ENCODE results near the gene SIK3. TPM values are rescaled to one million over a fixed set of nuclear protein-coding genes. Genes with fewer than 3 reads are reported as not detected.

Gene SIK3
- total RNA-seq, 1 experiment from 2014 or later, result 4.1 TPM

- DNase-seq, result no peak
- no peaks in the 10 kb centered on the region for H3K9me3 ChIP-seq (ENCODE audit: low read length)
- H3K9ac ChIP-seq (ENCODE audit: low read length), result no peak overlapping the region
- no peak overlapping the region for H3K27ac ChIP-seq (ENCODE audit: low read length)
- H3K4me3 ChIP-seq (ENCODE audit: low read length), result no peak overlapping the region
- H3K4me2 ChIP-seq (ENCODE audit: low read depth, low read length, poor library complexity, severe bottlenecking), result no peak overlapping the region
- H4K20me1 ChIP-seq (ENCODE audit: insufficient read depth, low read depth, low read length), result no peaks in the 10 kb centered on the region
- H3K79me2 ChIP-seq (ENCODE audit: low read length), result no peaks in the 10 kb centered on the region
- no peaks in the 10 kb centered on the region for H3K4me1 ChIP-seq (ENCODE audit: low read length)
- H3K36me3 ChIP-seq (ENCODE audit: insufficient read depth, low read length), result no peaks in the 10 kb centered on the region
- H3K27me3 ChIP-seq (ENCODE audit: low read length), result no peaks in the 10 kb centered on the region
- no peak overlapping the region for H2AFZ ChIP-seq (ENCODE audit: low read length)
- H3K9me2 ChIP-seq (replicated peaks; ENCODE audit: insufficient read depth, low read length), result no peaks in the 10 kb centered on the region
These were observed 164.3 kb downstream of the SIK3 start for GRCh38 chr11:116933961-116934360.

- H3K4me1 ChIP-seq (ENCODE audit: low read length), result peaks cover 10% of the 10 kb centered on the region
- no peaks in the 10 kb centered on the region for H4K20me1 ChIP-seq (ENCODE audit: insufficient read depth, low read depth, low read length)
- no peaks in the 10 kb centered on the region for H3K79me2 ChIP-seq (ENCODE audit: low read length)
- H3K9me2 ChIP-seq (replicated peaks; ENCODE audit: insufficient read depth, low read length), result no peaks in the 10 kb centered on the region
- no peak for DNase-seq
- H3K4me2 ChIP-seq (ENCODE audit: low read depth, low read length, poor library complexity, severe bottlenecking), result no peak overlapping the region
- no peaks in the 10 kb centered on the region for H3K27me3 ChIP-seq (ENCODE audit: low read length)
- no peaks in the 10 kb centered on the region for H3K36me3 ChIP-seq (ENCODE audit: insufficient read depth, low read length)
- H3K27ac ChIP-seq (ENCODE audit: low read length), result no peak overlapping the region
- no peaks in the 10 kb centered on the region for H3K9me3 ChIP-seq (ENCODE audit: low read length)
- H2AFZ ChIP-seq (ENCODE audit: low read length), result no peak overlapping the region
- no peak overlapping the region for H3K4me3 ChIP-seq (ENCODE audit: low read length)
- H3K9ac ChIP-seq (ENCODE audit: low read length), result no peak overlapping the region
These were observed 166.0 kb downstream of the SIK3 start for GRCh38 chr11:116932181-116932580.

DNA sequence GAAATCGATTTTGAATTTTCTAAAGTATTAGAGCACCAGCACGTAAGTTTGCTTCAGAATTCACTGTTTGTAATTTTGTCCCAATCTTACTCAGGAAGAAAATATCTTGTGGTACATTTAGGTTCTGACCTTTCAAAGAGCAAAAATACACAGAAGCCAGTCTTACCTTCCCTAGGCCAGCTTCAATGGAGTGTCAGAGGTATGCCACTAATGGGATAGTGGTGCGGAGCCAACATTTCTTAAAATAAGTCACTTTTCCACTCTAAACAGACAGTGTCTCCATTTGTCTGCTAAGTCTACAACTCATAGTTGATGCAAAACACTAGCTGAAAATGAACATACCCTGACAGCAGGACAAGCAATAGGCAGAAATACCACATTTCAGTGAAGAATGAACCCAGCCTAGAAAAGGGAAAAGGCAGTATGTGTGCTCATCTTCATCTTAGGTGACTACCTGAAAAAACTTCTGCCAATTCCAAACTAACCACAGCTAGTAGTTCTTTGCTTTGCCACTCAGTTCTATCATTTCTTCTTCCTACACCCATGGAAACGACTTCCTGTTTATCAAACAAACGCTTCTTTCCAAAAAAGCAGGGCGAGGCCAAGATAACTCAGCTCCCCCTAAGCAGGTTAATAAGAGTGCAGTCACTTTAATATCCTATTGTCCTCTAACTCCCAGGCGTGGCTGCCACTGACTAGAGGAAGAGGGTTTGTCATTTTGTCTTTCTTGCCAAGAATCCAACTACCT, 166.8 kb downstream of the SIK3 start:
- Histone ChIP-seq H4K20me1 (ENCODE audit: insufficient read depth, low read depth, low read length) (no peaks in the 10 kb centered on the region), H3K36me3 (ENCODE audit: insufficient read depth, low read length) (no peaks in the 10 kb centered on the region), H3K27me3 (ENCODE audit: low read length) (no peaks in the 10 kb centered on the region), H3K79me2 (ENCODE audit: low read length) (no peaks in the 10 kb centered on the region), H3K4me3 (ENCODE audit: low read length) (no peak overlapping the region), H3K4me2 (ENCODE audit: low read depth, low read length, poor library complexity, severe bottlenecking) (no peak overlapping the region), H3K9me3 (ENCODE audit: low read length) (no peaks in the 10 kb centered on the region), H3K27ac (ENCODE audit: low read length) (no peak overlapping the region), H3K9me2 (replicated peaks; ENCODE audit: insufficient read depth, low read length) (no peaks in the 10 kb centered on the region), H2AFZ (ENCODE audit: low read length) (no peak overlapping the region), H3K9ac (ENCODE audit: low read length) (no peak overlapping the region), H3K4me1 (ENCODE audit: low read length) (peaks cover 10% of the 10 kb centered on the region)
- no peak for DNase-seq

DNA sequence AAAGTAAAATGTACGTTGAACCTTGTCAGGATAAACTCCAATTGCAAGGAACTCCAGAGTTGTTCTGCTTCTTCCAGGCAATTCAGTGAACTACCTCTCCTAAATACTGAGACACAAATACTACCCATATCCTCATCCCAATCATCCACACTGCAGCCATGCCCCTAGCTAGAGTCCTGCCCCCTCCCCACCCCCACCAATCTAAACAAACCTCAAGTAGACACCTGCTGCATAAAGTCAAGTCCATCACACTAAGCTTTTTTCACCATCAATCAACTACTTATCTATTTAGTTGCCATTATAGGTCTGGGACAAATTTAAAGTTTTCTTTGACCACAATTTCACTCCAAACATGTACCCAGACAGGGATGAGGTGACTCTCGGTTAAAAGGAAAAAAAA, 167.6 kb downstream of the SIK3 start:
- no peak overlapping the region for H3K9ac ChIP-seq (ENCODE audit: low read length)
- no peaks in the 10 kb centered on the region for H3K9me3 ChIP-seq (ENCODE audit: low read length)
- no peaks in the 10 kb centered on the region for H3K36me3 ChIP-seq (ENCODE audit: insufficient read depth, low read length)
- H3K9me2 ChIP-seq (replicated peaks; ENCODE audit: insufficient read depth, low read length), result no peaks in the 10 kb centered on the region
- H2AFZ ChIP-seq (ENCODE audit: low read length), result no peak overlapping the region
- H3K4me2 ChIP-seq (ENCODE audit: low read depth, low read length, poor library complexity, severe bottlenecking), result no peak overlapping the region
- no peak overlapping the region for H3K4me3 ChIP-seq (ENCODE audit: low read length)
- DNase-seq, result no peak
- H3K27me3 ChIP-seq (ENCODE audit: low read length), result no peaks in the 10 kb centered on the region
- peaks cover 10% of the 10 kb centered on the region for H3K4me1 ChIP-seq (ENCODE audit: low read length)
- H3K79me2 ChIP-seq (ENCODE audit: low read length), result no peaks in the 10 kb centered on the region
- no peak overlapping the region for H3K27ac ChIP-seq (ENCODE audit: low read length)
- H4K20me1 ChIP-seq (ENCODE audit: insufficient read depth, low read depth, low read length), result no peaks in the 10 kb centered on the region

GRCh38 chr11:116930177-116930576, 168.1 kb downstream of the SIK3 start:
- H3K27ac ChIP-seq (ENCODE audit: low read length), result no peak overlapping the region
- no peak overlapping the region for H3K4me2 ChIP-seq (ENCODE audit: low read depth, low read length, poor library complexity, severe bottlenecking)
- H2AFZ ChIP-seq (ENCODE audit: low read length), result no peak overlapping the region

DNA sequence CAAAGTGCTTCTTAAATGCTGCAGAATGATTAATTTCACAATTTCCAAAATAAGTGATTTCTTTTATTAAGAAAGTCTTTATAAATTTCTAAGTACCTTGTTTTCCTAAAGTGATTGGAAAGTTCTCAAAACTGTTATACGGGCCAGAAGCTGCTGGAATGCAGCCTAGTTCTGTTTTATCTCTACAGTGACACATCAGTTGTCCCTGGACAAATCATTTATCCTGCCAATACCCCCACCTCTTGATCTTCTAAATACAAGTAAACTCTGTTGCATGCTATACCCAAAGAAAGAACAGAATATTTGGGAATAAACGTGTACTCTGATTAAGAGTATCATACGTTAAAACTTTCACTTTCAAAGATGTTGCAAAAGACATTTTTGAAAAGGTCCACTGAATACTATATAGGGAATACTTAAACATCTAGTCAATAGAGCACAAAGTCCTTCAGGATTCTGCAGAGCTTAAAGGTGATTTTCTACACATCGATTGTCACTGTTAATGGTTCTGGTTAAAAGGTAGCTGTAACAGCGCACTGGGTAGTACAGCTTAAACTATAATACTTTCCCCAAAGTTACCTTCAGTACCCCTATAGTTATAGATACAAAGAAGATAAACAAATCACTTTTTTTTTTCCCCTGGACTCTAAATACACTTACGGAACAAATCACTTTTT, 168.7 kb downstream of the SIK3 start:
- H3K4me2 ChIP-seq (ENCODE audit: low read depth, low read length, poor library complexity, severe bottlenecking), result no peak overlapping the region
- no peak overlapping the region for H2AFZ ChIP-seq (ENCODE audit: low read length)
- H3K79me2 ChIP-seq (ENCODE audit: low read length), result no peaks in the 10 kb centered on the region

More at GRCh38 chr11:116930177-116930576, 168.1 kb downstream of the SIK3 start:
- Histone ChIP-seq H4K20me1 (ENCODE audit: insufficient read depth, low read depth, low read length) (no peaks in the 10 kb centered on the region), H3K4me3 (ENCODE audit: low read length) (no peak overlapping the region), H3K9me2 (replicated peaks; ENCODE audit: insufficient read depth, low read length) (no peaks in the 10 kb centered on the region), H3K9me3 (ENCODE audit: low read length) (no peaks in the 10 kb centered on the region), H3K79me2 (ENCODE audit: low read length) (no peaks in the 10 kb centered on the region), H3K27me3 (ENCODE audit: low read length) (no peaks in the 10 kb centered on the region), H3K4me1 (ENCODE audit: low read length) (peaks cover 10% of the 10 kb centered on the region), H3K36me3 (ENCODE audit: insufficient read depth, low read length) (no peaks in the 10 kb centered on the region), H3K9ac (ENCODE audit: low read length) (no peak overlapping the region)
- DNase-seq, result no peak

DNA sequence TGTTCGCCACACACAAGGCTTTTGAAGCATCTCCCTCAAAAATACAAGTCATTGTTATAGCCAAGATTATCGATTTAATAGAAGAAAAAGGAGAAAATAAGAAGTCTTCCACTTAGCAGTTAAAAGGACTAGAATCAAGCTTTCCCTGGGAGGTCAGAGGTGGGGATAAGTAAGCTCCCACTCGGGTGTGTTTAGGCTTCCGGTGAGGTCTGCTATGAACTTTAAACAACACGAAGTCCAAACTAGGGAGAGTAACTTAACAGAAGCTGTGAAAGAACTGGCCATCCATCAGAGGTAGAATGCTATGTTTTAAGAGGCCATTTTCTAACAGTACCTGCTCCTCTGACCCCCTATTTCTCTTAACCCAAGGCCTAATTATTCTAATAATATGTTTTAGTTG, 169.4 kb downstream of the SIK3 start:
- Histone ChIP-seq H3K4me1 (ENCODE audit: low read length) (peaks cover 10% of the 10 kb centered on the region), H3K36me3 (ENCODE audit: insufficient read depth, low read length) (no peaks in the 10 kb centered on the region), H3K4me2 (ENCODE audit: low read depth, low read length, poor library complexity, severe bottlenecking) (no peak overlapping the region), H3K27me3 (ENCODE audit: low read length) (no peaks in the 10 kb centered on the region), H4K20me1 (ENCODE audit: insufficient read depth, low read depth, low read length) (no peaks in the 10 kb centered on the region), H3K9me3 (ENCODE audit: low read length) (no peaks in the 10 kb centered on the region), H3K4me3 (ENCODE audit: low read length) (no peak overlapping the region), H3K9me2 (replicated peaks; ENCODE audit: insufficient read depth, low read length) (no peaks in the 10 kb centered on the region), H3K9ac (ENCODE audit: low read length) (no peak overlapping the region), H3K27ac (ENCODE audit: low read length) (no peak overlapping the region), H3K79me2 (ENCODE audit: low read length) (no peaks in the 10 kb centered on the region), H2AFZ (ENCODE audit: low read length) (no peak overlapping the region)
- no peak for DNase-seq

More for the DNA sequence above, 168.7 kb downstream of the SIK3 start:
- no peaks in the 10 kb centered on the region for H4K20me1 ChIP-seq (ENCODE audit: insufficient read depth, low read depth, low read length)
- no peak overlapping the region for H3K9ac ChIP-seq (ENCODE audit: low read length)
- H3K36me3 ChIP-seq (ENCODE audit: insufficient read depth, low read length), result no peaks in the 10 kb centered on the region
- no peaks in the 10 kb centered on the region for H3K9me2 ChIP-seq (replicated peaks; ENCODE audit: insufficient read depth, low read length)
- no peak overlapping the region for H3K27ac ChIP-seq (ENCODE audit: low read length)
- DNase-seq, result no peak
- no peaks in the 10 kb centered on the region for H3K27me3 ChIP-seq (ENCODE audit: low read length)
- H3K4me1 ChIP-seq (ENCODE audit: low read length), result peaks cover 10% of the 10 kb centered on the region
- no peaks in the 10 kb centered on the region for H3K9me3 ChIP-seq (ENCODE audit: low read length)
- no peak overlapping the region for H3K4me3 ChIP-seq (ENCODE audit: low read length)

- Histone ChIP-seq H3K4me2 (ENCODE audit: low read depth, low read length, poor library complexity, severe bottlenecking) (no peak overlapping the region), H3K27me3 (ENCODE audit: low read length) (no peaks in the 10 kb centered on the region), H3K4me1 (ENCODE audit: low read length) (peaks cover 10% of the 10 kb centered on the region), H3K9me3 (ENCODE audit: low read length) (no peaks in the 10 kb centered on the region), H3K9ac (ENCODE audit: low read length) (no peak overlapping the region), H3K36me3 (ENCODE audit: insufficient read depth, low read length) (no peaks in the 10 kb centered on the region), H3K27ac (ENCODE audit: low read length) (no peak overlapping the region), H2AFZ (ENCODE audit: low read length) (no peak overlapping the region), H3K79me2 (ENCODE audit: low read length) (no peaks in the 10 kb centered on the region), H4K20me1 (ENCODE audit: insufficient read depth, low read depth, low read length) (no peaks in the 10 kb centered on the region), H3K9me2 (replicated peaks; ENCODE audit: insufficient read depth, low read length) (no peaks in the 10 kb centered on the region), H3K4me3 (ENCODE audit: low read length) (no peak overlapping the region)
- DNase-seq, result peak; percentile 50
These were observed 170.0 kb downstream of the SIK3 start for GRCh38 chr11:116928102-116928777.

Measured in Karpas-422 (cell line).